Panc1 (cell line): ENCODE data around the gene BMP8B. TPM values are rescaled to one million over a fixed set of nuclear protein-coding genes. Genes with fewer than 3 reads are reported as not detected.

ENCODE experiments used
- ATAC-seq: fragments of 200-7000 bp; cut with Tn5 transposase; 2 replicates; pipeline ENCODE4 v1.9.1; 2020; ENCODE audit warnings: mild to moderate bottlenecking, moderate library complexity
- BruUV-seq: library from RNA; stranded (reverse); fragments of 400-500 nt; replicated peaks from 2 replicates; lab custom pipeline; 2021; lab: Mats Ljungman, UMichigan
- CTCF ChIA-PET: fragments of 300-600 bp; sonication (Branson Sonifier 250); formaldehyde crosslinking; loops from one replicate; lab custom pipeline; 2022; ENCODE audit warnings: antibody characterized with exemption; lab: Charles Lee
- POLR2A ChIA-PET: fragments of 300-600 bp; sonication (Branson Sonifier 250); formaldehyde crosslinking; loops from one replicate; lab custom pipeline; 2022; ENCODE audit warnings: antibody characterized with exemption; lab: Charles Lee
- DNase-seq: peaks from one replicate; pipeline ENCODE4 v3.0.0-alpha.2; 2010; ENCODE audit warnings: low read depth, low spot score
- H3K27ac ChIP-seq: 2 replicates; pipeline ENCODE4 v1.5.1; 2011; ENCODE audit warnings: mild to moderate bottlenecking, low read length, inconsistent platforms
- H3K27me3 ChIP-seq: fragments of 200-500 bp; sonication (Bioruptor generic); 2 replicates; pipeline ENCODE4 v1.6.0; 2014; ENCODE audit warnings: low read length, inconsistent platforms; ENCODE audit not compliant: control insufficient read depth, insufficient read depth
- H3K36me3 ChIP-seq: fragments of 200-500 bp; sonication (Bioruptor generic); 2 replicates; pipeline ENCODE4 v1.5.1; 2014; ENCODE audit warnings: inconsistent platforms, mild to moderate bottlenecking, low read length, moderate library complexity; ENCODE audit not compliant: control insufficient read depth, insufficient read depth
- H3K4me1 ChIP-seq: 2 replicates; pipeline ENCODE4 v1.5.1; 2011; ENCODE audit warnings: inconsistent platforms, mild to moderate bottlenecking, low read length, moderate library complexity; ENCODE audit not compliant: control insufficient read depth, insufficient read depth
- H3K4me3 ChIP-seq, 2 experiments: 2 replicates each; pipeline ENCODE4 v1.5.1; 2011 to 2012; ENCODE audit warnings: low read depth in 2 of 2, low read length in 2 of 2, mild to moderate bottlenecking in 2 of 2, inconsistent platforms in 1 of 2, moderate library complexity in 1 of 2
- H3K9me3 ChIP-seq: fragments of 200-500 bp; sonication (Bioruptor generic); 2 replicates; pipeline ENCODE4 v1.5.1; 2014; ENCODE audit warnings: low read depth, mild to moderate bottlenecking, inconsistent platforms, low read length, moderate library complexity; ENCODE audit not compliant: control insufficient read depth, insufficient read depth
- CTCF ChIP-seq: fragments of 450-650 bp; IDR thresholded peaks from 2 replicates; pipeline ENCODE4 v1.5.1; 2017; ENCODE audit warnings: mild to moderate bottlenecking
- POLR2AphosphoS5 ChIP-seq: IDR thresholded peaks from 2 replicates; pipeline ENCODE4 v1.6.1; 2012; ENCODE audit warnings: mild to moderate bottlenecking, low read depth, low read length, moderate library complexity
- REST ChIP-seq, 2 experiments: IDR thresholded peaks; 2 replicates each; pipeline ENCODE4 v1.6.1; 2011 to 2012; ENCODE audit warnings: low read depth in 2 of 2, control low read depth in 1 of 2, low read length in 1 of 2, mild to moderate bottlenecking in 1 of 2, moderate library complexity in 1 of 2; ENCODE audit not compliant: insufficient read depth in 1 of 2
- SIN3A ChIP-seq: IDR thresholded peaks from 2 replicates; pipeline ENCODE4 v1.6.1; 2012; ENCODE audit warnings: low read depth, mild to moderate bottlenecking, low read length, moderate library complexity, borderline replicate concordance; ENCODE audit not compliant: insufficient read depth
- TCF7L2 ChIP-seq: IDR thresholded peaks from 2 replicates; pipeline ENCODE4 v1.6.1; 2011; ENCODE audit warnings: mild to moderate bottlenecking, low read depth, low read length, inconsistent platforms
- in situ Hi-C: cut with HindIII; loops from 2 replicates; pipeline ENCODE4 v1.10.0; 2016; ENCODE audit warnings: low sequenced_read_pairs, low pct_unique_long_range_greater_than_20kb
- intact Hi-C: fragments of 100-400 bp; cut with micrococcal nuclease; formaldehyde crosslinking; loops from one replicate; pipeline ENCODE4 v1.10.0; 2022; ENCODE audit not compliant: unreplicated experiment
- total RNA-seq: library from RNA; stranded (reverse); gene quantifications from one replicate; pipeline ENCODE4 v1.2.1, GENCODE V29; 2021; ENCODE audit not compliant: unreplicated experiment

The BMP8B gene
- total RNA-seq, 1 experiment from 2014 or later, result 3.7 TPM

GRCh38 chr1:39717809-39718208 lies 70.9 kb downstream of the BMP8B start:
- no peak for ATAC-seq

GRCh38 chr1:39713557-39713956 lies 75.1 kb downstream of the BMP8B start:
- TF ChIP-seq POLR2AphosphoS5 (no peak), REST (IDR thresholded peaks at IDR 0.05; ENCODE audit: insufficient read depth in 1 of 2, low read depth in 2 of 2, low read length in 1 of 2) (no peak), CTCF (no peak), TCF7L2 (no peak), SIN3A (no peak)
- Histone ChIP-seq H3K36me3 (no peaks in the 10 kb centered on the region), H3K4me3 (no peak overlapping the region), H3K27me3 (peaks cover 5% of the 10 kb centered on the region; the same call in 1 of the 2 replicates), H3K27ac (no peak overlapping the region), H3K9me3 (no peaks in the 10 kb centered on the region), H3K4me1 (no peaks in the 10 kb centered on the region)
- CTCF ChIA-PET, result interaction anchor here (0.6 kb wide), 1 partner anchor 25 kb away, joined by 3 read pairs; the partner anchor contains the start of gene PPIE
- POLR2A ChIA-PET, result interaction anchor here (0.6 to 1.2 kb wide), 2 partner anchors 9 to 90 kb away, joined by 3 read pairs; no protein-coding TSS in a partner anchor
- in situ Hi-C loops, result no loop called here
- ATAC-seq (no peak), DNase-seq (no peak)
- intact Hi-C loops, result no loop called here
- BruUV-seq, result no TSS peak

More at GRCh38 chr1:39717809-39718208, 70.9 kb downstream of the BMP8B start:
- intact Hi-C loops (no loop called here), in situ Hi-C loops (no loop called here)
- peaks cover 5% of the 10 kb centered on the region; the same call in 1 of the 2 replicates for H3K27me3 ChIP-seq
- ChIA-PET CTCF (no interaction called here), POLR2A (no interaction called here)
- no peak overlapping the region for H3K4me3 ChIP-seq
- peak; percentile 19; the same call in 1 of the 2 replicates for TF ChIP-seq CTCF
- no peak for TF ChIP-seq SIN3A
- H3K27ac ChIP-seq, result no peak overlapping the region
- no peaks in the 10 kb centered on the region for H3K4me1 ChIP-seq
- no TSS peak for BruUV-seq
- H3K36me3 ChIP-seq, result no peaks in the 10 kb centered on the region
- H3K9me3 ChIP-seq, result no peaks in the 10 kb centered on the region
- no peak for DNase-seq
